Measurements from ENCODE around the gene MRPS14. TPM values are rescaled to one million over a fixed set of nuclear protein-coding genes. Genes with fewer than 3 reads are reported as not detected.

MRPS14 gene
- total RNA-seq, 1 experiment from 2014 or later: 38.1 TPM

GRCh38 chr1:175071276-175071943 lies 48.2 kb upstream of the MRPS14 start:
- Histone ChIP-seq H3K27me3 (replicated peaks; ENCODE audit: control insufficient read depth, insufficient read depth, low read length) (no peaks in the 10 kb centered on the region; the same call in none of the 2 replicates), H3K4me3 (ENCODE audit: low read depth, low read length) (no peak overlapping the region), H3K9me3 (no peaks in the 10 kb centered on the region), H3K4me1 (no peaks in the 10 kb centered on the region), H3K36me3 (ENCODE audit: control insufficient read depth, insufficient read depth, low read length) (no peaks in the 10 kb centered on the region)
- H3K4me3 Mint-ChIP-seq (ENCODE audit: unreplicated experiment): no peak overlapping the region
- H3K9me3 Mint-ChIP-seq (ENCODE audit: unreplicated experiment): no peaks in the 10 kb centered on the region
- ChIA-PET CTCF (no interaction called here), POLR2A (no interaction called here)
- H3K27ac Mint-ChIP-seq (ENCODE audit: unreplicated experiment): no peak overlapping the region
- intact Hi-C loops (cut with micrococcal nuclease; ENCODE audit: unreplicated experiment): loop anchor here (5.0 kb wide), 1 partner anchor 34 kb away; no protein-coding TSS in a partner anchor
- no peaks in the 10 kb centered on the region for H3K36me3 Mint-ChIP-seq (ENCODE audit: insufficient read depth, unreplicated experiment)
- BruUV-seq (replicated peaks): no TSS peak
- H3K4me1 Mint-ChIP-seq (ENCODE audit: low read depth, unreplicated experiment): no peaks in the 10 kb centered on the region
- DNase-seq: no peak
- TF ChIP-seq CTCF (IDR thresholded peaks at IDR 0.05; ENCODE audit: insufficient read depth in 1 of 2, low read depth in 1 of 2, low read length in 1 of 2, severe bottlenecking in 1 of 2, unreplicated experiment in 1 of 2): no peak
- peaks cover 5% of the 10 kb centered on the region for H3K27me3 Mint-ChIP-seq (ENCODE audit: insufficient read depth, unreplicated experiment)

- Mint-ChIP-seq H3K27me3 (ENCODE audit: insufficient read depth, unreplicated experiment) (peaks cover 9% of the 10 kb centered on the region), H3K36me3 (ENCODE audit: insufficient read depth, unreplicated experiment) (no peaks in the 10 kb centered on the region), H3K27ac (ENCODE audit: unreplicated experiment) (no peak overlapping the region), H3K4me1 (ENCODE audit: low read depth, unreplicated experiment) (no peaks in the 10 kb centered on the region), H3K4me3 (ENCODE audit: unreplicated experiment) (no peak overlapping the region), H3K9me3 (ENCODE audit: unreplicated experiment) (no peaks in the 10 kb centered on the region)
- Histone ChIP-seq H3K4me3 (ENCODE audit: low read depth, low read length) (no peak overlapping the region), H3K36me3 (ENCODE audit: control insufficient read depth, insufficient read depth, low read length) (no peaks in the 10 kb centered on the region), H3K4me1 (no peaks in the 10 kb centered on the region), H3K9me3 (no peaks in the 10 kb centered on the region), H3K27me3 (replicated peaks; ENCODE audit: control insufficient read depth, insufficient read depth, low read length) (no peaks in the 10 kb centered on the region; the same call in none of the 2 replicates)
- DNase-seq: no peak
- BruUV-seq (replicated peaks): no TSS peak
- TF ChIP-seq CTCF (IDR thresholded peaks at IDR 0.05; ENCODE audit: insufficient read depth in 1 of 2, low read depth in 1 of 2, low read length in 1 of 2, severe bottlenecking in 1 of 2, unreplicated experiment in 1 of 2): no peak
- CTCF ChIA-PET: no interaction called here
- POLR2A ChIA-PET: no interaction called here
- intact Hi-C loops (cut with micrococcal nuclease; ENCODE audit: unreplicated experiment): loop anchor here (5.0 kb wide), 1 partner anchor 34 kb away; no protein-coding TSS in a partner anchor
These were observed 47.6 kb upstream of the MRPS14 start for GRCh38 chr1:175070818-175071217.

- Mint-ChIP-seq H3K4me3 (ENCODE audit: unreplicated experiment) (no peak within 1 kb of the TSS), H3K36me3 (ENCODE audit: insufficient read depth, unreplicated experiment) (no peaks in the 10 kb centered on the region), H3K9me3 (ENCODE audit: unreplicated experiment) (no peaks in the 10 kb centered on the region), H3K27ac (ENCODE audit: unreplicated experiment) (no peak within 1 kb of the TSS), H3K4me1 (ENCODE audit: low read depth, unreplicated experiment) (no peaks in the 10 kb centered on the region), H3K27me3 (ENCODE audit: insufficient read depth, unreplicated experiment) (peaks cover 17% of the 10 kb centered on the region)
- Histone ChIP-seq H3K4me3 (ENCODE audit: low read depth, low read length) (no peak within 1 kb of the TSS), H3K36me3 (ENCODE audit: control insufficient read depth, insufficient read depth, low read length) (no peaks in the 10 kb centered on the region), H3K4me1 (no peaks in the 10 kb centered on the region), H3K9me3 (no peaks in the 10 kb centered on the region), H3K27me3 (replicated peaks; ENCODE audit: control insufficient read depth, insufficient read depth, low read length) (no peaks in the 10 kb centered on the region; the same call in none of the 2 replicates)
- intact Hi-C loops (cut with micrococcal nuclease; ENCODE audit: unreplicated experiment): no loop called here
- DNase-seq: no peak
- BruUV-seq (replicated peaks): no TSS peak
- POLR2A ChIA-PET: no interaction called here
- CTCF ChIA-PET: no interaction called here
- TF ChIP-seq CTCF (IDR thresholded peaks at IDR 0.05; ENCODE audit: insufficient read depth in 1 of 2, low read depth in 1 of 2, low read length in 1 of 2, severe bottlenecking in 1 of 2, unreplicated experiment in 1 of 2): no peak
These were observed 44.3 kb upstream of the MRPS14 start, which contains the start of gene TNN for GRCh38 chr1:175067362-175068106. Gene TNN (plus strand): TSS chr1:175067833. CDS start chr1:175077419, 9,586 bp downstream.

Measured in Caco-2 (cell line).